ENCODE results near the gene ZNF804A. TPM values are rescaled to one million over a fixed set of nuclear protein-coding genes. Genes with fewer than 3 reads are reported as not detected.

Gene ZNF804A
- total RNA-seq, 4 donors from 2014 or later, result 0.42 to 0.44 TPM; not detected in 2

DNA sequence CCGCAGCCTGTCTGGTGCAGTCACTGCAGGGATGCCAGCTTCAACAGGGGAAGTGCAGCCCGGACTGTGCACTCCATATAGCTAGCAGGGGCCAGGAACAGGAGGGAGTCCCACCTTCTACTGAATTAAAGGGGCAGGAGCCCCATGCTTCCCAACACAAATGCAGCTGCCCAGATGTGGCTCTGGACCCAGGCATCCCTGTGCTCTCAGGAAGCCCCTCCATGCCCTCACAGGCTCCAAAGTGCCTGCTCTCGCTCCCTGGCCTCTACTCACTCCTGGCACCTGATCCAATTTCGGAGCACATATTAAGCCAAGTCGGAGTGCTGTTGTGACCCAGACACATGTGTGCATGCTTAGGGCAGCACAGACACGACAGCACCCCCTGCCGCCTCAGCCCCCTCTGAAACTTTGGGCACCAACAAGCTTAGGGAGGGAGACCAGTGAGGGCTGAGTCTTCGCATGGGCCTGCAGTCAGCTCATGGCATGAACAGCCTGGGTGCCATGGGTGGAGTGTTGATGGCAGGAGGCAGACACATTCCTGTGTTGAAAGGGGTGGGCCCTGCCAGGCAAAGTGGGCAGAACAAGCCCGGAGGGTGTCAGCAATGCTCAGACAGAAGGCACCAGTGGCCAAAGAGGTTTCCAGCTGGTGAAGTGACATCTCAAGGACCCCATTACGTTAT is 83.5 kb downstream of the ZNF804A start:
- no peaks in the 10 kb centered on the region for H3K36me3 ChIP-seq
- DNase-seq (ENCODE audit: low spot score in 2 of 2), result no peak
- no peaks in the 10 kb centered on the region for H3K4me1 ChIP-seq
- 82 to 92% methylated on average over 6 to 10 of the region's 10 CpGs for WGBS, 2 donors
- H3K27ac ChIP-seq, result no peak overlapping the region
- no peak for TF ChIP-seq POLR2A (IDR thresholded peaks at IDR 0.05)
- TF ChIP-seq EP300 (IDR thresholded peaks at IDR 0.05), result no peak
- no peaks in the 10 kb centered on the region for H3K27me3 ChIP-seq
- H3K9me3 ChIP-seq, result no peaks in the 10 kb centered on the region
- no peak overlapping the region for H3K4me3 ChIP-seq

DNA sequence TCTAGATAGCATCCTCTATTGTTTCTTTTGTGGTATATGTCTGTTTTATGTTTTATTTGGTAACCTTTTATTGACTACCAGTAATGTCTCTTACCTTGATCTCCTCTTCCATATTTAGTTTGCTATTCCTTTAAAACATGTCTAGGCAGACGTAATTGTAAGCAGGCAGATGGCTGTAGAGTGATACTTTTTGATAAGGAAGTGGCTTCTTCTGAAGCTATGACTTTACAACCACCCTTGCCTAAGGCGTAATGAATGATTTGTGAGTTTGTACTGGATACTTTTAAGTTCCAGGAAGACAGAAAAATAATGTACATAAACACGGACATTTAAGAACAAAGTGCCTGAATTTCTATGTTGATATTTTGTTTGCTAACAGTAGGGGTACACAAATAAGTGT is 85.6 kb downstream of the ZNF804A start:
- H3K36me3 ChIP-seq, result no peaks in the 10 kb centered on the region
- no peak for DNase-seq (ENCODE audit: low spot score in 2 of 2)
- H3K4me3 ChIP-seq, result no peak overlapping the region
- TF ChIP-seq, protein P1, sequence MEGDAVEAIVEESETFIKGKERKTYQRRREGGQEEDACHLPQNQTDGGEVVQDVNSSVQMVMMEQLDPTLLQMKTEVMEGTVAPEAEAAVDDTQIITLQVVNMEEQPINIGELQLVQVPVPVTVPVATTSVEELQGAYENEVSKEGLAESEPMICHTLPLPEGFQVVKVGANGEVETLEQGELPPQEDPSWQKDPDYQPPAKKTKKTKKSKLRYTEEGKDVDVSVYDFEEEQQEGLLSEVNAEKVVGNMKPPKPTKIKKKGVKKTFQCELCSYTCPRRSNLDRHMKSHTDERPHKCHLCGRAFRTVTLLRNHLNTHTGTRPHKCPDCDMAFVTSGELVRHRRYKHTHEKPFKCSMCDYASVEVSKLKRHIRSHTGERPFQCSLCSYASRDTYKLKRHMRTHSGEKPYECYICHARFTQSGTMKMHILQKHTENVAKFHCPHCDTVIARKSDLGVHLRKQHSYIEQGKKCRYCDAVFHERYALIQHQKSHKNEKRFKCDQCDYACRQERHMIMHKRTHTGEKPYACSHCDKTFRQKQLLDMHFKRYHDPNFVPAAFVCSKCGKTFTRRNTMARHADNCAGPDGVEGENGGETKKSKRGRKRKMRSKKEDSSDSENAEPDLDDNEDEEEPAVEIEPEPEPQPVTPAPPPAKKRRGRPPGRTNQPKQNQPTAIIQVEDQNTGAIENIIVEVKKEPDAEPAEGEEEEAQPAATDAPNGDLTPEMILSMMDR (IDR thresholded peaks at IDR 0.05), result no peak
- TF ChIP-seq EP300 (IDR thresholded peaks at IDR 0.05), result no peak
- no peak for TF ChIP-seq POLR2A (IDR thresholded peaks at IDR 0.05)
- no peaks in the 10 kb centered on the region for H3K4me1 ChIP-seq
- no peak overlapping the region for H3K27ac ChIP-seq
- no peaks in the 10 kb centered on the region for H3K9me3 ChIP-seq
- H3K27me3 ChIP-seq, result no peaks in the 10 kb centered on the region
- WGBS, 2 donors, result 59% methylated on average over 3 of the region's 3 CpGs

DNA sequence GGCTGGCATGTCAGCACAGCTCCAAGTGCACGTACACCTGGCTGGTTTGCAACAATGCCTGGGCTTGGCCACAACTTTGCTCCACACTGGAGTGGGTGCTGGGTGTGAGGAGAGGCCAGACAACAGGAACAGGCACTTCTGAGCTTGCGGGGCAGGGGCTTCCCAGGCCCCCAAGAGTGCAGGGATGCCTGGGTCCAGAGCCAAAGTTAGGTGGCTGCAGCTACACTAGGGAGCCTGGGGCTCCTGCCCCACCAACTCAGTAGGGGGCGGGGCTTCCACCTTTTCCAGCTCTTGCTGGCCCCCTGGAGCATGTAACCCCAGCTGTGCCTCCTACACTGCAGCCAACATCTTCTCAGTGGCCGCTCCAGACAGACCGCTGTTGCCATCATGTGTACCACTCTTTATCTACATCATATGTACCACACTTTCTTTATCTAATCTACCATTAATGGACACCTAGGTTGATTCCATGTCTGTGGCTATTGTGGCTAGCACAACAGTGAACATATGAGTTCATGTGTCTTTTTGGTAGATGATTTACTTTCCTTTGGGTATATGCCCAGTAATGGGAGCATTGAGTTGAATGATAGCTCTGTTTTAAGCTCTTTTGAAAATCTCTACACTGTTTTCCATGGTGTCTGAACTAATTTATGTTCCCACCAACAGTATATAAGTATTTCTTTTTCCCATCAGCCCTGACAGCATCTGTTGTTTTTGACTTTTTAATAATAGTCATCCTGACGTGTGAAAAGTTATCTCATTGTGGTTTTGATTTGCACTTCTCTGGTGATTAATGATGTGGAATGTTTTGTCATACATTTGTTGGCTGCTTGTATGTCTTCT is 87.9 kb downstream of the ZNF804A start:
- H3K4me3 ChIP-seq, result no peak overlapping the region
- WGBS, 2 donors, result 81 to 87% methylated on average over 4 to 6 of the region's 6 CpGs
- no peaks in the 10 kb centered on the region for H3K27me3 ChIP-seq
- TF ChIP-seq, protein P1 (IDR thresholded peaks at IDR 0.05), result no peak
- TF ChIP-seq POLR2A (IDR thresholded peaks at IDR 0.05) (no peak), EP300 (IDR thresholded peaks at IDR 0.05) (no peak)
- H3K36me3 ChIP-seq, result no peaks in the 10 kb centered on the region
- no peak overlapping the region for H3K27ac ChIP-seq
- no peaks in the 10 kb centered on the region for H3K4me1 ChIP-seq
- H3K9me3 ChIP-seq, result no peaks in the 10 kb centered on the region
- DNase-seq (ENCODE audit: low spot score in 2 of 2), result no peak

DNA sequence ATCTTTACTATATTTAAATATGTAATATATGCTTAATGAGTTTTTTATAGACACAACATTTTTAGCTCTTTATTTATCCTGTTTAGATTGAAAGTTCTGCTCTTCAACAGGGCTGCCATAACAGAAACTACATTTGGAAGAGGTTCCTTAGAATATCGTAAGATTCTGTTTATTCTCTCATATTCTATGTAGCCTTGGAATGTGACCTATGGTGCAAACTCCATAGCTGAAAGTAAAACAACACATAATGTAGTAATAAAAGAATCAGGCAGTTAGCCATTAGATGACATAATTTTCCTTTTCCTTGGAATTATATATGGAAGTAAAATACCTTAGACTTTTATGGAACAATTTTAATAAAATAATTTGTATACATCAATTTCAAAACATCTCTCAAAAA is 91.3 kb downstream of the ZNF804A start:
- no peak overlapping the region for H3K4me3 ChIP-seq
- no peaks in the 10 kb centered on the region for H3K4me1 ChIP-seq
- TF ChIP-seq POLR2A (IDR thresholded peaks at IDR 0.05), result no peak
- no peak for TF ChIP-seq EP300 (IDR thresholded peaks at IDR 0.05)
- TF ChIP-seq, protein P1 (IDR thresholded peaks at IDR 0.05), result no peak
- DNase-seq (ENCODE audit: low spot score in 2 of 2), result no peak
- 19 to 22% methylated on average over 1 of the region's 1 CpG for WGBS, 2 donors
- no peak overlapping the region for H3K27ac ChIP-seq
- H3K27me3 ChIP-seq, result no peaks in the 10 kb centered on the region
- no peaks in the 10 kb centered on the region for H3K36me3 ChIP-seq
- H3K9me3 ChIP-seq, result no peaks in the 10 kb centered on the region

DNA sequence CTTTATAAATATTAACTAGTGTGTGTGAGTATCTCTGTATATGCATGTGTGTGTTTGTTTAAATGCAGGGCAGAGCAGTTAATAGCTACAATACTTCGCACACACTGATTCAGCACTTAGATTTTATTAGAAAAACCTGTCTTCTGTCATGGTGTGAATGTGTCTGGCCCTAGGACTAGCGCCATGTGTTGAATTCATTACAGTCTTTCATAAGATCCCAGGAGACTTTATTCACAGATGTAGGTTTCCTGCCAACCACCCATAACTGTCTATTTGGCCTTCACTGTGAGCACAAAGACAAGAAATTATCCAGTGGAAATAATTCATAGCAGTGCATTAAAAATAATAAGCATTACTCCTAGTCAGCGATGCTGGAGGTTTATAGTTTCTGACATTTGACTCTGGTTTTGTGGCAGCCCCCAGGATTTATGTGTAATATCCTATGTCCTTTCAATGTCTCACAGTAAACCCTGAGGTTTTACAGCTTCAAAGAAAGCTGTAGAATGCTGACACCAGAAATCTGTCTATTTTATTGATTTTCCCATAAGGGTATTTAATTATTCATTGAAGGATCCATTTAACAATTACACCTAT is 93.9 kb downstream of the ZNF804A start:
- Histone ChIP-seq H3K27ac (no peak overlapping the region), H3K27me3 (no peaks in the 10 kb centered on the region), H3K4me3 (no peak overlapping the region), H3K4me1 (no peaks in the 10 kb centered on the region), H3K9me3 (no peaks in the 10 kb centered on the region), H3K36me3 (no peaks in the 10 kb centered on the region)
- TF ChIP-seq, protein P1 (IDR thresholded peaks at IDR 0.05), result no peak
- TF ChIP-seq POLR2A (IDR thresholded peaks at IDR 0.05), result no peak
- no peak for TF ChIP-seq EP300 (IDR thresholded peaks at IDR 0.05)
- 39 to 47% methylated on average over 3 of the region's 3 CpGs for WGBS, 2 donors
- DNase-seq (ENCODE audit: low spot score in 2 of 2), result no peak
